ENCODE results near the gene MAD1L1. TPM values are rescaled to one million over a fixed set of nuclear protein-coding genes. Genes with fewer than 3 reads are reported as not detected.

The MAD1L1 gene
- total and polyA plus RNA-seq, 4 donors, result 43.0 to 54.9 (median 49.9) TPM

- H3K36me3 ChIP-seq (ENCODE audit: control insufficient read depth in 4 of 4, insufficient read depth in 4 of 4, low read length in 4 of 4), result peaks cover 0 to 1% (median 0%) of the 10 kb centered on the region in 4 donors
- H3K9me3 ChIP-seq (ENCODE audit: control insufficient read depth in 4 of 4, insufficient read depth in 3 of 4, low read length in 3 of 4), result no peaks in the 10 kb centered on the region
- H3K4me1 ChIP-seq (ENCODE audit: control insufficient read depth in 5 of 5, insufficient read depth in 5 of 5, low read length in 5 of 5), result peaks cover 0 to 32% (median 3%) of the 10 kb centered on the region in 5 donors
- no peak for ATAC-seq (ENCODE audit: insufficient read depth, low FRiP score)
- TF ChIP-seq CTCF (IDR thresholded peaks at IDR 0.05; ENCODE audit: control extremely low read depth, extremely low read depth), result no peak
- 93 to 95% methylated on average over 26 of the region's 26 CpGs for WGBS, 2 donors
- H3K4me3 ChIP-seq, result no peak overlapping the region
- DNase-seq, result no peak
- no peak overlapping the region for H3K27ac ChIP-seq (ENCODE audit: low read depth in 1 of 2, low read length in 1 of 2)
- H3K27me3 ChIP-seq (ENCODE audit: control insufficient read depth in 3 of 3, insufficient read depth in 3 of 3, low read length in 2 of 3), result no peaks in the 10 kb centered on the region
- no peak overlapping the region for H3K9ac ChIP-seq (ENCODE audit: insufficient read depth in 1 of 2, low read length in 2 of 2)
Measured at GRCh38 chr7:1859266-1860035, 373.3 kb downstream of the MAD1L1 start.

GRCh38 chr7:1858435-1859265 lies 374.1 kb downstream of the MAD1L1 start:
- no peak overlapping the region for H3K9ac ChIP-seq (ENCODE audit: insufficient read depth in 1 of 2, low read length in 2 of 2)
- no peak for TF ChIP-seq CTCF (IDR thresholded peaks at IDR 0.05; ENCODE audit: control extremely low read depth, extremely low read depth)
- DNase-seq, result peak in 1 of 3 donors; percentile 11
- H3K4me1 ChIP-seq (ENCODE audit: control insufficient read depth in 5 of 5, insufficient read depth in 5 of 5, low read length in 5 of 5), result peaks cover 0 to 37% (median 3%) of the 10 kb centered on the region in 5 donors
- no peak for ATAC-seq (ENCODE audit: insufficient read depth, low FRiP score)
- H3K36me3 ChIP-seq (ENCODE audit: control insufficient read depth in 4 of 4, insufficient read depth in 4 of 4, low read length in 4 of 4), result peaks cover 0 to 1% (median 0%) of the 10 kb centered on the region in 4 donors
- no peaks in the 10 kb centered on the region for H3K9me3 ChIP-seq (ENCODE audit: control insufficient read depth in 4 of 4, insufficient read depth in 3 of 4, low read length in 3 of 4)
- no peaks in the 10 kb centered on the region for H3K27me3 ChIP-seq (ENCODE audit: control insufficient read depth in 3 of 3, insufficient read depth in 3 of 3, low read length in 2 of 3)
- H3K27ac ChIP-seq (ENCODE audit: low read depth in 1 of 2, low read length in 1 of 2), result no peak overlapping the region
- no peak overlapping the region for H3K4me3 ChIP-seq
- 94 to 95% methylated on average over 29 of the region's 29 CpGs for WGBS, 2 donors

GRCh38 chr7:1857487-1858421 lies 375.0 kb downstream of the MAD1L1 start:
- H3K27ac ChIP-seq (ENCODE audit: low read depth in 1 of 2, low read length in 1 of 2), result no peak overlapping the region
- WGBS, 2 donors, result 95 to 96% methylated on average over 27 of the region's 27 CpGs
- H3K9me3 ChIP-seq (ENCODE audit: control insufficient read depth in 4 of 4, insufficient read depth in 3 of 4, low read length in 3 of 4), result no peaks in the 10 kb centered on the region
- ATAC-seq (ENCODE audit: insufficient read depth, low FRiP score) (no peak), DNase-seq (peak in 1 of 3 donors; percentile 13)
- peaks cover 0 to 41% (median 3%) of the 10 kb centered on the region in 5 donors for H3K4me1 ChIP-seq (ENCODE audit: control insufficient read depth in 5 of 5, insufficient read depth in 5 of 5, low read length in 5 of 5)
- H3K27me3 ChIP-seq (ENCODE audit: control insufficient read depth in 3 of 3, insufficient read depth in 3 of 3, low read length in 2 of 3), result no peaks in the 10 kb centered on the region
- TF ChIP-seq CTCF (IDR thresholded peaks at IDR 0.05; ENCODE audit: control extremely low read depth, extremely low read depth), result no peak
- no peak overlapping the region for H3K9ac ChIP-seq (ENCODE audit: insufficient read depth in 1 of 2, low read length in 2 of 2)
- peaks cover 0 to 1% (median 0%) of the 10 kb centered on the region in 4 donors for H3K36me3 ChIP-seq (ENCODE audit: control insufficient read depth in 4 of 4, insufficient read depth in 4 of 4, low read length in 4 of 4)
- H3K4me3 ChIP-seq, result no peak overlapping the region
